Ascending aorta (tissue), 2 donors: ENCODE data around the gene ATXN10. TPM values are rescaled to one million over a fixed set of nuclear protein-coding genes. Genes with fewer than 3 reads are reported as not detected.

Experiments
- DNase-seq, 2 donors: peaks; one replicate each; pipeline ENCODE4 v3.0.0-alpha.2; 2019; ENCODE audit warnings: low spot score in 2 of 2
- H3K27ac ChIP-seq, 2 donors: fragments of 200-600 bp; sonication (generic); one replicate each; pipeline ENCODE4 v1.5.1; 2016 to 2017; ENCODE audit warnings: mild to moderate bottlenecking in 1 of 2
- H3K27me3 ChIP-seq: fragments of 200-600 bp; sonication (generic); one replicate; pipeline ENCODE4 v1.5.1; 2017
- H3K36me3 ChIP-seq, 2 donors: fragments of 200-600 bp; sonication (generic); one replicate each; pipeline ENCODE4 v1.5.1; 2016
- H3K4me1 ChIP-seq, 2 donors: fragments of 200-600 bp; sonication (generic); one replicate each; pipeline ENCODE4 v1.5.1; 2016 to 2017; ENCODE audit warnings: mild to moderate bottlenecking in 1 of 2
- H3K4me3 ChIP-seq, 2 donors: fragments of 200-600 bp; sonication (generic); one replicate each; pipeline ENCODE4 v1.5.1; 2016 to 2017; ENCODE audit warnings: mild to moderate bottlenecking in 1 of 2
- H3K9me3 ChIP-seq, 2 donors: fragments of 200-600 bp; sonication (generic); one replicate each; pipeline ENCODE4 v1.5.1; 2016
- CTCF ChIP-seq, 3 experiments: fragments of 200-600 bp in 2 of 3; fragments of 450-650 bp in 1 of 3; sonication (generic) in 2 of 3; IDR thresholded peaks; one replicate each; pipeline ENCODE4 v1.5.1; 2016 to 2019; ENCODE audit warnings: antibody characterized with exemption in 3 of 3, mild to moderate bottlenecking in 1 of 3, moderate library complexity in 1 of 3
- intact Hi-C: fragments of 100-400 bp; cut with DNase I; formaldehyde crosslinking; loops from one replicate; pipeline ENCODE4 v1.15.1; 2023
- total RNA-seq: library from RNA; depleted of rRNA; stranded (reverse); fragments of >200 nt; gene quantifications from one replicate; pipeline ENCODE4 v1.1.0, GENCODE V29; 2016

Gene ATXN10
- total RNA-seq, 1 donor from 2014 or later = 82.1 TPM

DNA sequence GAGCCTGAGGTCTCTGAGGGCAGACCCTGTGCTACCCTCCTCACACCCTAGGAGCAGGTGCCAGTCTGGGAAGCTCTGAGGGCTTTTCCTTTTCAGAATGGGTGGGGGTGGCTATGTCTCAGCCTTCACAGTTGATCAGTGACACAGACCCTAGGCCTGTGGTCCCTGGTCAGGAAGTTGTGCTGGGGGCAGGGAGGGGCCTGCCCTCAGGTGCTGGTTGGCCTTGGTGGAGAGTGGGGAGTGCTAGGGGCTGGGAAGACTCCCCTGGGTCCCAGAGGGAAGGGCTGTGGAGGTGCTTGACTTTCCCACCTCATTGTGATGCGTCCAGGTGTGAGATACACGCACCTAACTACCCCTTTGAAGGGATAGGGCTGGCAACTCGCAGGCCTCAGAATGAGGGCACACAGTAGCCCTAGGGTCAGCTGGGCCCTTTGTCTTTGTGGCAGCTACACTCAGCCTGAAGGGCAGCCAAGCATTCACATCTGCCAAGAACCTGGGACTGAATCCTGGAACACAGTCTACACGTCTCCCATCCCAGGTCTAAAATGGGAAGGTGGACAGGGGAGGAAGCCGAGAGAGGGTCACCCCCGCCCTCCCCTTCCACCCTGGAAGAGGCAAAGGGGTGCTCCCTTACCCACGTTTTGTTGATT lies 31.2 kb upstream of the ATXN10 start:
- Histone ChIP-seq H3K9me3 (no peaks in the 10 kb centered on the region), H3K4me3 (no peak overlapping the region), H3K36me3 (no peaks in the 10 kb centered on the region), H3K27ac (no peak overlapping the region), H3K27me3 (no peaks in the 10 kb centered on the region), H3K4me1 (no peaks in the 10 kb centered on the region)
- DNase-seq = no peak
- intact Hi-C loops = no loop called here
- TF ChIP-seq CTCF (IDR thresholded peaks at IDR 0.05) = no peak

DNA sequence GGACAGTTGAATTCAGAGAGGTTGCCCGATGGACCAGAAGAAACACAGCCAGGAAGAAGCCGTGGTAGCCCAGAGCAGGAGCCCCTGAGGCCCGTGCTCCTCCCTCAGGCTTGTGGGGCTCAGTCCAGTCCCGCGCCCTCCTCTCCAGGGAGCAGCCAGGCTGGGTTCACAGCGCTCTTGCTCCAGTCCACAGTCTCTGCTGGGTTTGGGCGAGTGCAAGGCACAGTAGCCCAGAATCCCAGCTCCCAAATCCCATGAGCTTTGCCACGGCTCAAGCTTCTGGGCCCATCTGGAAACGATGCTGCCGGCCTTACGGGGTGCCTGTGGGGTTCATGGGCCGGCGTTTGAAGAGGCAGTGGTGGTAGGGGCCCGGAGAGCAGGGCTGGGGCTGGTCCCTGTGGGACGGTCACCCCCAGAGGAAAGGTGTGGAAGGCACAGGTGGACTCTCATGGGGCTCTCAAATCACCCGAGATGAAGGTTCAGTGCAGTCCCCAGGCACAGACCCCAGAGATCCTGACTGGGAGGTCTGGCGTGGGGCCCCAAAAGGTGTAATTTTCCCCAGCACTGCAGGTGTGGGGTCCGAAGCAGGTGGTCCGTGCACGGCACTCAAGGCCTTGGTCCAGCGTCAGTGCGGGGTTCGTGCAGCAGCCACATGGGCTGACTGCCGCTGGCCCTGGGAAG lies 30.6 kb upstream of the ATXN10 start:
- Histone ChIP-seq H3K4me3 (no peak overlapping the region), H3K4me1 (peaks cover 0 to 3% of the 10 kb centered on the region in 2 donors), H3K9me3 (no peaks in the 10 kb centered on the region), H3K36me3 (no peaks in the 10 kb centered on the region), H3K27me3 (no peaks in the 10 kb centered on the region), H3K27ac (no peak overlapping the region)
- DNase-seq = no peak
- TF ChIP-seq CTCF (IDR thresholded peaks at IDR 0.05) = no peak
- intact Hi-C loops = no loop called here

DNA sequence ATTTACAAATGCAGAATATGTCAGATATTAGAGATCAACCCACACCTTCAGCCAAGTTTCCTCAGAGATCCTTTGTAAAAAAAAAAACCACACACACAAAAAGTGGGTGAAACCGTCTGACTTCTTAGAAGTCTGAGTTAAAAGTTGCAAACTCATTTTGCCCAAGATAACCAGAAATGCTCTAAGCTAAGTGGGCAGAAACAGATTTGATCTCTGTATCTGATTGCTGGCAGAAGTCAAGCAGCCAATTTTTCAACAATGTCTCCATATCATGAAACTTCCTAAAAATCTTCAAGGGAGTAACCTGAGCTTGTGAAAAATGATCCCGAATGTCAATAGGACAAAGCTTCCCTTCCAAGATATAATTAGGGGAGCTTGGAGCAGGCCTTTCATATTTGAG lies 28.6 kb upstream of the ATXN10 start:
- intact Hi-C loops = no loop called here
- H3K27me3 ChIP-seq = no peaks in the 10 kb centered on the region
- no peak for TF ChIP-seq CTCF (IDR thresholded peaks at IDR 0.05)

GRCh38 chr22:45644714-45645113 lies 26.9 kb upstream of the ATXN10 start:
- TF ChIP-seq CTCF (IDR thresholded peaks at IDR 0.05) = no peak
- intact Hi-C loops = loop anchor here (1.0 to 5.0 kb wide), 5 partner anchors 43 to 223 kb away; no protein-coding TSS in a partner anchor
- no peaks in the 10 kb centered on the region for H3K27me3 ChIP-seq

More for the DNA sequence above, 28.6 kb upstream of the ATXN10 start:
- H3K4me3 ChIP-seq = no peak overlapping the region
- no peak overlapping the region for H3K27ac ChIP-seq
- H3K9me3 ChIP-seq = no peaks in the 10 kb centered on the region
- no peak for DNase-seq
- no peaks in the 10 kb centered on the region for H3K36me3 ChIP-seq
- H3K4me1 ChIP-seq = peaks cover 0 to 3% of the 10 kb centered on the region in 2 donors

DNA sequence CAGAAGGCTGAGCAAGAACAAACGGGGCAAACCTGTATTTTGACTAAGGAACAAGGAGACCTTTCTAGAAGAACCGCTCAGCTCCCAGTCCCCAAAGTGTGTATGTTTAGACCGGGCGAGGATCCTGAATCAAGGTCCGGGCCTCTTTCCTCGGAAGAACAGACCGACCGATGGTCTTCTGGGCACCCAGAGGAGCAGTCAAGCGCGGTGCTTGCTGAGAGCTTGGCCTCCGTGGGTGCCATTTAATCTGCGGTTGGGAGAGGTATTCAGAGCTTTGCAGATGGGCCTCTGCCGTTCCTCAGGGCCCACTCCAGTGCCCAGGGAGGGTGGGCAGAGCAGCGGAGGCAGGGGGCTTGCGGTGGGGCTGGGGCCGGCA lies 26.5 kb upstream of the ATXN10 start:
- no peak for DNase-seq
- intact Hi-C loops = loop anchor here (1.0 to 5.0 kb wide), 5 partner anchors 42 to 222 kb away; no protein-coding TSS in a partner anchor
- Histone ChIP-seq H3K36me3 (no peaks in the 10 kb centered on the region), H3K4me3 (no peak overlapping the region), H3K27me3 (no peaks in the 10 kb centered on the region), H3K9me3 (no peaks in the 10 kb centered on the region), H3K4me1 (peaks cover 0 to 3% of the 10 kb centered on the region in 2 donors), H3K27ac (no peak overlapping the region)
- TF ChIP-seq CTCF (IDR thresholded peaks at IDR 0.05) = no peak

More at GRCh38 chr22:45644714-45645113, 26.9 kb upstream of the ATXN10 start:
- Histone ChIP-seq H3K27ac (no peak overlapping the region), H3K36me3 (no peaks in the 10 kb centered on the region), H3K4me3 (no peak overlapping the region), H3K9me3 (no peaks in the 10 kb centered on the region), H3K4me1 (peaks cover 0 to 3% of the 10 kb centered on the region in 2 donors)
- no peak for DNase-seq
